ENCODE data around the gene ZNF106. TPM values are rescaled to one million over a fixed set of nuclear protein-coding genes. Genes with fewer than 3 reads are reported as not detected.

Gene ZNF106
- total RNA-seq, 1 donor from 2014 or later, result 274 TPM

GRCh38 chr15:42413920-42414319 is 77.0 kb downstream of the ZNF106 start:
- Histone ChIP-seq H3K9ac (ENCODE audit: low read depth in 1 of 3, low read length in 3 of 3) (no peak overlapping the region), H3K27ac (ENCODE audit: low read depth, low read length) (peak overlapping the region; percentile 39), H3K9me3 (ENCODE audit: control insufficient read depth in 3 of 3, low read length in 3 of 3) (no peaks in the 10 kb centered on the region), H3K4me3 (ENCODE audit: low read length in 3 of 3) (no peak overlapping the region), H3K27me3 (ENCODE audit: control insufficient read depth in 3 of 3, insufficient read depth in 3 of 3, low read length in 3 of 3) (no peaks in the 10 kb centered on the region), H3K4me1 (ENCODE audit: control insufficient read depth in 3 of 3, insufficient read depth in 3 of 3, low read length in 3 of 3) (peaks cover 0 to 5% (median 0%) of the 10 kb centered on the region in 3 donors), H3K36me3 (ENCODE audit: control insufficient read depth in 3 of 3, insufficient read depth in 3 of 3, low read length in 3 of 3) (peaks cover 60 to 83% (median 76%) of the 10 kb centered on the region in 3 donors)

DNA sequence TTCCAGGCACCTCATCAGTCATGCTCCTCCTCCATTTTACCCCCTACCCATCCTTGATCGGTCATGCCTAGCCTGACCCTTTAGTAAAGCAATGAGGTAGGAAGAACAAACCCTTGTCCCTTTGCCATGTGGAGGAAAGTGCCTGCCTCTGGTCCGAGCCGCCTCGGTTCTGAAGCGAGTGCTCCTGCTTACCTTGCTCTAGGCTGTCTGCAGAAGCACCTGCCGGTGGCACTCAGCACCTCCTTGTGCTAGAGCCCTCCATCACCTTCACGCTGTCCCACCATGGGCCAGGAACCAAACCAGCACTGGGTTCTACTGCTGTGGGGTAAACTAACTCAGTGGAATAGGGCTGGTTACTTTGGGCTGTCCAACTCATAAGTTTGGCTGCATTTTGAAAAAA is 79.1 kb downstream of the ZNF106 start:
- H3K9me3 ChIP-seq (ENCODE audit: control insufficient read depth in 3 of 3, low read length in 3 of 3), result no peaks in the 10 kb centered on the region
- H3K27ac ChIP-seq (ENCODE audit: low read depth, low read length), result no peak overlapping the region
- no peaks in the 10 kb centered on the region for H3K27me3 ChIP-seq (ENCODE audit: control insufficient read depth in 3 of 3, insufficient read depth in 3 of 3, low read length in 3 of 3)
- H3K9ac ChIP-seq (ENCODE audit: low read depth in 1 of 3, low read length in 3 of 3), result no peak overlapping the region
- H3K4me3 ChIP-seq (ENCODE audit: low read length in 3 of 3), result no peak overlapping the region
- H3K4me1 ChIP-seq (ENCODE audit: control insufficient read depth in 3 of 3, insufficient read depth in 3 of 3, low read length in 3 of 3), result peaks cover 0 to 5% (median 0%) of the 10 kb centered on the region in 3 donors
- H3K36me3 ChIP-seq (ENCODE audit: control insufficient read depth in 3 of 3, insufficient read depth in 3 of 3, low read length in 3 of 3), result peaks cover 60 to 82% (median 76%) of the 10 kb centered on the region in 3 donors

GRCh38 chr15:42409011-42409410 is 81.9 kb downstream of the ZNF106 start:
- Histone ChIP-seq H3K4me1 (ENCODE audit: control insufficient read depth in 3 of 3, insufficient read depth in 3 of 3, low read length in 3 of 3) (peaks cover 10 to 14% (median 10%) of the 10 kb centered on the region in 3 donors), H3K9ac (ENCODE audit: low read depth in 1 of 3, low read length in 3 of 3) (peak overlapping the region in 1 of 3 donors; percentile 45), H3K27ac (ENCODE audit: low read depth, low read length) (no peak overlapping the region), H3K27me3 (ENCODE audit: control insufficient read depth in 3 of 3, insufficient read depth in 3 of 3, low read length in 3 of 3) (no peaks in the 10 kb centered on the region), H3K4me3 (ENCODE audit: low read length in 3 of 3) (no peak overlapping the region), H3K9me3 (ENCODE audit: control insufficient read depth in 3 of 3, low read length in 3 of 3) (no peaks in the 10 kb centered on the region), H3K36me3 (ENCODE audit: control insufficient read depth in 3 of 3, insufficient read depth in 3 of 3, low read length in 3 of 3) (peaks cover 60 to 80% (median 76%) of the 10 kb centered on the region in 3 donors)

- Histone ChIP-seq H3K9ac (ENCODE audit: low read depth in 1 of 3, low read length in 3 of 3) (peak overlapping the region in 1 of 3 donors; percentile 45), H3K4me3 (ENCODE audit: low read length in 3 of 3) (no peak overlapping the region), H3K4me1 (ENCODE audit: control insufficient read depth in 3 of 3, insufficient read depth in 3 of 3, low read length in 3 of 3) (peaks cover 10 to 23% (median 15%) of the 10 kb centered on the region in 3 donors), H3K36me3 (ENCODE audit: control insufficient read depth in 3 of 3, insufficient read depth in 3 of 3, low read length in 3 of 3) (peaks cover 68 to 83% (median 79%) of the 10 kb centered on the region in 3 donors), H3K27me3 (ENCODE audit: control insufficient read depth in 3 of 3, insufficient read depth in 3 of 3, low read length in 3 of 3) (no peaks in the 10 kb centered on the region), H3K27ac (ENCODE audit: low read depth, low read length) (no peak overlapping the region), H3K9me3 (ENCODE audit: control insufficient read depth in 3 of 3, low read length in 3 of 3) (no peaks in the 10 kb centered on the region)
Measured at GRCh38 chr15:42408178-42408577, 82.8 kb downstream of the ZNF106 start.

DNA sequence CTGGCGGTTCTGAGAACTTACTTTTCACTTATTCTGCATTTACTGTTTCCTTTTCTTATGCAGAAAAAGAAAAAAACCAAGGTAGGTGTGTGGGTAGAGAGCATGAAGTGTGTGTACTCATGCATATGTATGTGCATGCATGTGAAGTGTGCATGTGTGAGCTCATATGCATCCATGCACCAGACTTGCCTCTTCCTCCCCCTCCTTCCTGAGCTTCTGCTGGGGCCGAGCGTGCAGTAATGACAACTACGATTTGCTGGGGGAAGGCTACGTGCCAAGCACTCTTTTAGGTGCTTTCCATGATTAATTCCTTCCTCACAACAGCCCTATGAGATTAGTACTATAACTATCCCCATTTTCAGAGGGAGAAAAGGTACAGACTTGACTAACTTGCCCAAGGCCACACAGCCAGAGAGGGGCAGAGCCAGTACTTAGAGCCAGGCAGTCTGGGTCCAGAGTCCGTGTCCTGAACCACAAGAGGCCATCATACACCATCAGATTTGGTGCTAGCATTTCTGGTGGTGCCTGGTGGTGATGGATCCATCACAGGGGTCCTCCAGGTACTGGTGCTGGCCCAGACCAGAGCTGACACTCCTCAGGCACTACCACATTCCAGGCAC is 85.0 kb downstream of the ZNF106 start:
- Histone ChIP-seq H3K27ac (ENCODE audit: low read depth, low read length) (no peak overlapping the region), H3K9me3 (ENCODE audit: control insufficient read depth in 3 of 3, low read length in 3 of 3) (no peaks in the 10 kb centered on the region), H3K4me3 (ENCODE audit: low read length in 3 of 3) (no peak overlapping the region), H3K4me1 (ENCODE audit: control insufficient read depth in 3 of 3, insufficient read depth in 3 of 3, low read length in 3 of 3) (peaks cover 10 to 18% (median 15%) of the 10 kb centered on the region in 3 donors), H3K36me3 (ENCODE audit: control insufficient read depth in 3 of 3, insufficient read depth in 3 of 3, low read length in 3 of 3) (peaks cover 76 to 81% (median 81%) of the 10 kb centered on the region in 3 donors), H3K27me3 (ENCODE audit: control insufficient read depth in 3 of 3, insufficient read depth in 3 of 3, low read length in 3 of 3) (no peaks in the 10 kb centered on the region), H3K9ac (ENCODE audit: low read depth in 1 of 3, low read length in 3 of 3) (no peak overlapping the region)

GRCh38 chr15:42404461-42405235 is 86.3 kb downstream of the ZNF106 start:
- H3K27me3 ChIP-seq (ENCODE audit: control insufficient read depth in 3 of 3, insufficient read depth in 3 of 3, low read length in 3 of 3), result no peaks in the 10 kb centered on the region
- H3K9ac ChIP-seq (ENCODE audit: low read depth in 1 of 3, low read length in 3 of 3), result peak overlapping the region in 2 of 3 donors; percentile 21 to 57
- peaks cover 72 to 80% (median 79%) of the 10 kb centered on the region in 3 donors for H3K36me3 ChIP-seq (ENCODE audit: control insufficient read depth in 3 of 3, insufficient read depth in 3 of 3, low read length in 3 of 3)
- peak overlapping the region; percentile 79 for H3K27ac ChIP-seq (ENCODE audit: low read depth, low read length)
- no peak overlapping the region for H3K4me3 ChIP-seq (ENCODE audit: low read length in 3 of 3)
- peaks cover 10 to 18% (median 15%) of the 10 kb centered on the region in 3 donors for H3K4me1 ChIP-seq (ENCODE audit: control insufficient read depth in 3 of 3, insufficient read depth in 3 of 3, low read length in 3 of 3)
- H3K9me3 ChIP-seq (ENCODE audit: control insufficient read depth in 3 of 3, low read length in 3 of 3), result no peaks in the 10 kb centered on the region

DNA sequence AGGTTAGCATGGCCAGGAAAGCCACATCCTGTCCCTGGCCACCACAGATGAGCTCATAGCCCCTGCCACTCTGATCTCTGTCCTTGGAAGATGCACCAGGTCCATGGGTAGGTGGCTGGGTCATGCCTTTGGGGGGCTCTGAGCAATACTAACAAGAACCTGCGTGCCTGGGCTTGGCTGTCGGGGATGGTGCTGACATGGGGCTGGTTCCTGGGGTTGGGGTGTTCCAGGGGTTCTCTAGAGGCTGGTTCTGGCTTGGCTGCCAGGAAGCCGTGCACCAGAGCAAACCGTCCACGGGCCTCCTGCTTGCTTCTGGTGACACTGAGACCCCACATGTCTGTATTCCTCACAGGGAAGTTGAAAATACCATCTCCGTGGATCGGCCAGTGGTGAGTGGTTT is 87.6 kb downstream of the ZNF106 start:
- Histone ChIP-seq H3K9me3 (ENCODE audit: control insufficient read depth in 3 of 3, low read length in 3 of 3) (no peaks in the 10 kb centered on the region), H3K27ac (ENCODE audit: low read depth, low read length) (peak overlapping the region; percentile 79), H3K27me3 (ENCODE audit: control insufficient read depth in 3 of 3, insufficient read depth in 3 of 3, low read length in 3 of 3) (no peaks in the 10 kb centered on the region), H3K4me1 (ENCODE audit: control insufficient read depth in 3 of 3, insufficient read depth in 3 of 3, low read length in 3 of 3) (peaks cover 10 to 18% (median 15%) of the 10 kb centered on the region in 3 donors), H3K36me3 (ENCODE audit: control insufficient read depth in 3 of 3, insufficient read depth in 3 of 3, low read length in 3 of 3) (peaks cover 74 to 80% (median 79%) of the 10 kb centered on the region in 3 donors), H3K9ac (ENCODE audit: low read depth in 1 of 3, low read length in 3 of 3) (peak overlapping the region in 1 of 3 donors; percentile 57), H3K4me3 (ENCODE audit: low read length in 3 of 3) (no peak overlapping the region)

- H3K9me3 ChIP-seq (ENCODE audit: control insufficient read depth in 3 of 3, low read length in 3 of 3), result no peaks in the 10 kb centered on the region
- H3K27me3 ChIP-seq (ENCODE audit: control insufficient read depth in 3 of 3, insufficient read depth in 3 of 3, low read length in 3 of 3), result no peaks in the 10 kb centered on the region
- peak overlapping the region in 1 of 3 donors; percentile 45 for H3K9ac ChIP-seq (ENCODE audit: low read depth in 1 of 3, low read length in 3 of 3)
- peaks cover 70 to 76% (median 72%) of the 10 kb centered on the region in 3 donors for H3K36me3 ChIP-seq (ENCODE audit: control insufficient read depth in 3 of 3, insufficient read depth in 3 of 3, low read length in 3 of 3)
- H3K27ac ChIP-seq (ENCODE audit: low read depth, low read length), result no peak overlapping the region
- no peak overlapping the region for H3K4me3 ChIP-seq (ENCODE audit: low read length in 3 of 3)
- peaks cover 10 to 18% (median 15%) of the 10 kb centered on the region in 3 donors for H3K4me1 ChIP-seq (ENCODE audit: control insufficient read depth in 3 of 3, insufficient read depth in 3 of 3, low read length in 3 of 3)
Measured at GRCh38 chr15:42402455-42403205, 88.3 kb downstream of the ZNF106 start.

DNA sequence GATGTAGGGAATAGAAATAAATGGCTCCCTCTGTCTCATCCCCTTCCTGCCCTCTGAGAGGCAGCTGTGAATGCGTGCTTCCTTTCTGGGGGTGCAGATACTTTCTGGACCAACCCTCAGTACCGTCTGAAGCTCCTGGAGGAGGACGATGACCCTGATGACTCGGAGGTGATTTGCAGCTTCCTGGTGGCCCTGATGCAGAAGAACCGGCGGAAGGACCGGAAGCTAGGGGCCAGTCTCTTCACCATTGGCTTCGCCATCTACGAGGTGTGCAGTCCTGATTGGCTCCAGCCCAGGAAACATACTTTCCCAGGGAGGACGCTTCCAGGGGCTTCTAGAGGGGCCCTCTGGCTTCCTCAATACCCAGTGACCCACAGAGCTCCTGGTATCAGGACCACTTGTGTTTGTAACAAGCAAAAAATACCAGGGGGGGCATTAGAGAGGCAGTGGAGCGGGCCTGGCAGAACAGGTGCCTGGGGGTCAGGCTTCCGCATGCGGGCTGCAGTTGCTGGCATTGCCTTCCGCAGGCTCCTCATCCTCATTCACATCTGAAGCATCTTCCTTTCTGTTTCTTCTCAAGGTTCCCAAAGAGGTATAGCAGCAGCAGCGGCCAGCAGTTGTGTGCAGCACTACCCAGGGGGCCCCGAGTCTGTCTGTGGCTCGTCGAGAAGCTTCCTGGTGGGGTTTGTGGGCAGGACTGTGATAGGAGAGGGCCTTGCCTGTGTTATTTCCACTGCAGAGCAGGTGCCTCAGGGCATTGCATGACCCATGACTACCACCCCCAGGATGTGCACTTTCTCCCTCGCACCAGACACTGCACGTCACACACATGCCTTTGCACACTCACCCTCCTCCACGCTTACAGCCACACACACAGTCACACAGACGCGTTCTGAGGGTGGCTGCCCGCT is 89.1 kb downstream of the ZNF106 start:
- Histone ChIP-seq H3K27ac (ENCODE audit: low read depth, low read length) (no peak overlapping the region), H3K4me3 (ENCODE audit: low read length in 3 of 3) (no peak overlapping the region), H3K27me3 (ENCODE audit: control insufficient read depth in 3 of 3, insufficient read depth in 3 of 3, low read length in 3 of 3) (no peaks in the 10 kb centered on the region), H3K36me3 (ENCODE audit: control insufficient read depth in 3 of 3, insufficient read depth in 3 of 3, low read length in 3 of 3) (peaks cover 68 to 76% (median 72%) of the 10 kb centered on the region in 3 donors), H3K9ac (ENCODE audit: low read depth in 1 of 3, low read length in 3 of 3) (peak overlapping the region in 1 of 3 donors; percentile 45), H3K9me3 (ENCODE audit: control insufficient read depth in 3 of 3, low read length in 3 of 3) (no peaks in the 10 kb centered on the region), H3K4me1 (ENCODE audit: control insufficient read depth in 3 of 3, insufficient read depth in 3 of 3, low read length in 3 of 3) (peaks cover 10 to 18% (median 15%) of the 10 kb centered on the region in 3 donors)
